Type B pancreatic cell (in vitro differentiated cells): ENCODE measurements around the gene KIF18B. TPM values are rescaled to one million over a fixed set of nuclear protein-coding genes. Genes with fewer than 3 reads are reported as not detected.

Source experiments
- DNase-seq: peaks from one replicate; pipeline ENCODE4 v3.0.0; 2021; ENCODE audit warnings: mixed read lengths; ENCODE audit not compliant: unreplicated experiment; ENCODE audit errors: extremely low spot score
- H3K27ac Mint-ChIP-seq: 2 replicates; pipeline ENCODE4 v1.8.0; 2021; ENCODE audit warnings: mild to moderate bottlenecking, mixed read lengths
- H3K27me3 Mint-ChIP-seq: 2 replicates; pipeline ENCODE4 v1.8.0; 2021; ENCODE audit warnings: mixed read lengths
- H3K36me3 Mint-ChIP-seq: 2 replicates; pipeline ENCODE4 v1.8.0; 2021; ENCODE audit warnings: mixed read lengths
- H3K4me1 Mint-ChIP-seq: one replicate; pipeline ENCODE4 v1.8.0; 2021; ENCODE audit warnings: mixed read lengths; ENCODE audit not compliant: unreplicated experiment
- H3K4me3 Mint-ChIP-seq: 2 replicates; pipeline ENCODE4 v1.8.0; 2021; ENCODE audit warnings: mild to moderate bottlenecking, mixed read lengths
- H3K9me3 Mint-ChIP-seq: 2 replicates; pipeline ENCODE4 v1.8.0; 2021; ENCODE audit warnings: mixed read lengths
- CTCF ChIP-seq: fragments of 200-600 bp; sonication (generic); conservative IDR thresholded peaks from 2 replicates; pipeline ENCODE4 v1.5.0; 2021; ENCODE audit warnings: antibody characterized with exemption, mild to moderate bottlenecking
- total RNA-seq: library from RNA; stranded (reverse); gene quantifications from 2 replicates; pipeline ENCODE4 v1.2.1, GENCODE V29; 2021; ENCODE audit warnings: low replicate concordance

The KIF18B gene
- total RNA-seq, 1 donor from 2014 or later, result 49.3 TPM

- H3K27me3 Mint-ChIP-seq, result peaks cover 9% of the 10 kb centered on the region
- no peak overlapping the region for H3K4me3 Mint-ChIP-seq
- no peak for TF ChIP-seq CTCF
- no peaks in the 10 kb centered on the region for H3K9me3 Mint-ChIP-seq
- peaks cover 10% of the 10 kb centered on the region for H3K36me3 Mint-ChIP-seq
- H3K4me1 Mint-ChIP-seq, result peaks cover 8% of the 10 kb centered on the region
- no peak overlapping the region for H3K27ac Mint-ChIP-seq
- no peak for DNase-seq
Measured at GRCh38 chr17:44926821-44927525, 20.6 kb downstream of the KIF18B start.

- no peak for TF ChIP-seq CTCF
- Mint-ChIP-seq H3K9me3 (no peaks in the 10 kb centered on the region), H3K4me3 (no peak overlapping the region), H3K27ac (no peak overlapping the region), H3K27me3 (peaks cover 15% of the 10 kb centered on the region), H3K36me3 (peaks cover 10% of the 10 kb centered on the region), H3K4me1 (peaks cover 13% of the 10 kb centered on the region)
- no peak for DNase-seq
Measured at GRCh38 chr17:44925731-44926697, 21.6 kb downstream of the KIF18B start.

- Mint-ChIP-seq H3K36me3 (peaks cover 4% of the 10 kb centered on the region), H3K4me3 (no peak overlapping the region), H3K9me3 (no peaks in the 10 kb centered on the region), H3K4me1 (peaks cover 13% of the 10 kb centered on the region), H3K27ac (no peak overlapping the region), H3K27me3 (peaks cover 28% of the 10 kb centered on the region)
- DNase-seq, result no peak
- TF ChIP-seq CTCF, result no peak
Measured at GRCh38 chr17:44924107-44924544, 23.4 kb downstream of the KIF18B start.

GRCh38 chr17:44922746-44923470 is 24.7 kb downstream of the KIF18B start:
- DNase-seq, result no peak
- H3K9me3 Mint-ChIP-seq, result no peaks in the 10 kb centered on the region
- H3K27ac Mint-ChIP-seq, result no peak overlapping the region
- peaks cover 13% of the 10 kb centered on the region for H3K4me1 Mint-ChIP-seq
- no peak for TF ChIP-seq CTCF
- H3K36me3 Mint-ChIP-seq, result peaks cover 4% of the 10 kb centered on the region
- H3K4me3 Mint-ChIP-seq, result no peak overlapping the region
- H3K27me3 Mint-ChIP-seq, result peaks cover 34% of the 10 kb centered on the region

DNA sequence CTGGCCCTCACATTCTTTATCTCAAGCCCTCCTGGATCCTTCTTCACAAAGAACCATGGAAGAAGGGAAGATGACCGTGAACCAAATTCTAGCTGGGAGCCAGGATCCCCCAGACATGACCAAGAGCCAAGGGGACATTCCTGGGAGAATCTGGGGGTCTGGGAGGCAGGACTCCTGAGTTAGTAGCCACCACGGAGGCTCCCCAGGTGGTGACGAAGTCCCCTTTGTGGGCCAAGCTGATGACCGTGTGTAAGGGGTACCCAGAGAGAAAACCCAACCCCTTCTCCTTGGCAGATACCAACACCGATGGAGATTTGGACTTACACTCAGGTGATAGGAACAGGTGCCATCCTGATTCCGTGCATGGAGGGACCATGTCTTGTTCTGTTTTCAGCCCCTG is 25.4 kb downstream of the KIF18B start:
- Mint-ChIP-seq H3K27ac (no peak overlapping the region), H3K36me3 (peaks cover 4% of the 10 kb centered on the region), H3K9me3 (no peaks in the 10 kb centered on the region), H3K4me1 (peaks cover 13% of the 10 kb centered on the region), H3K4me3 (no peak overlapping the region), H3K27me3 (peaks cover 34% of the 10 kb centered on the region)
- DNase-seq, result no peak
- no peak for TF ChIP-seq CTCF
